Esophagus squamous epithelium (tissue), 5 donors: ENCODE measurements around the gene COL4A3. TPM values are rescaled to one million over a fixed set of nuclear protein-coding genes. Genes with fewer than 3 reads are reported as not detected.

Experiments used
- DNase-seq: peaks from one replicate; lab custom pipeline; 2025; lab: John Stamatoyannopoulos, UW
- H3K27ac ChIP-seq, 4 donors: fragments of 200-600 bp; sonication (generic); one replicate each; pipeline ENCODE4 v1.5.1; 2016 to 2019; ENCODE audit warnings: mild to moderate bottlenecking in 1 of 4
- H3K27me3 ChIP-seq, 4 donors: fragments of 200-600 bp; sonication (generic); 1 replicate in 3 of 4; 2 replicates in 1 of 4; pipeline versions ENCODE4 v1.5.1 to v1.6.0; 2017 to 2021; ENCODE audit warnings: antibody characterized with exemption in 1 of 4
- H3K36me3 ChIP-seq, 3 donors: fragments of 200-600 bp; sonication (generic); one replicate each; pipeline ENCODE4 v1.5.1; 2016 to 2019
- H3K4me1 ChIP-seq, 3 donors: fragments of 200-600 bp; sonication (generic); one replicate each; pipeline ENCODE4 v1.5.1; 2017 to 2019
- H3K4me3 ChIP-seq, 4 donors: fragments of 200-600 bp; sonication (generic); 1 replicate in 3 of 4; 2 replicates in 1 of 4; pipeline ENCODE4 v1.5.1; 2016 to 2019; ENCODE audit warnings: mild to moderate bottlenecking in 2 of 4, moderate library complexity in 1 of 4
- H3K9me3 ChIP-seq, 3 donors: fragments of 200-600 bp; sonication (generic); one replicate each; pipeline ENCODE4 v1.5.1; 2016 to 2019
- CTCF ChIP-seq, 6 experiments: fragments of 450-650 bp in 4 of 6; fragments of 200-600 bp in 2 of 6; sonication (generic) in 2 of 6; IDR thresholded peaks; one replicate each; pipeline ENCODE4 v1.5.1; 2016 to 2019; ENCODE audit warnings: antibody characterized with exemption in 6 of 6, mild to moderate bottlenecking in 4 of 6, moderate library complexity in 4 of 6
- POLR2A ChIP-seq, 4 donors: fragments of 450-650 bp; IDR thresholded peaks; one replicate each; pipeline ENCODE4 v1.6.1; 2017; ENCODE audit warnings: antibody characterized with exemption in 4 of 4, mild to moderate bottlenecking in 4 of 4, moderate library complexity in 3 of 4
- WGBS, 2 donors: methylation state at CpG; one replicate each; pipeline ENCODE4 v1.1.5; 2018; 5-methylcytosine and 5-hydroxymethylcytosine counted together
- intact Hi-C: fragments of 100-400 bp; cut with DNase I; formaldehyde crosslinking; loops from one replicate; pipeline ENCODE4 v1.15.0; 2022
- total RNA-seq, 4 donors: library from RNA; depleted of rRNA; stranded (reverse); fragments of >200 nt; gene quantifications; one replicate each; pipeline ENCODE4 v1.1.0, GENCODE V29; 2016
- donor health status: DM: yes; HTN: yes; CAD: no.

COL4A3 gene
- total RNA-seq, 4 donors from 2014 or later = 0.11 to 2.5 (median 0.38) TPM

DNA sequence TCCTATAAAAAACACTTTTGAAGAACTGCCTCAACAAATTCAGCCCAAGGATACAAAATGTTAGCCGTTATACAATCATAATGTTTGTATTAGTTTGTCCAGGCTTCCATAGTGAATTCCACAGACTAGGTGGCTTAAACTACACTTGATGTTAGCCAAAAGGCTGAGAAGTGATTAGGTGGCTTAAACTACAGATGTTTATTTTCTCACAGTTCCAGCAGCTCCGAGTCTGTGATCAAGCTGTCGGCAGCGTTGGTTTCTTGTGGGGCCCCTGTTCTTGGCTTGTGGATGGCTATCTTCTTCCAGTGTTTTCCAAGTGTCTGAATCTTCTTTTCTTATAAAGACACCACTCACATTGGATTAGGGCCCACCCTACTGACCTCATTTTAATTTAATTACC, 129.1 kb downstream of the COL4A3 start:
- Histone ChIP-seq H3K4me3 (no peak overlapping the region), H3K27me3 (no peaks in the 10 kb centered on the region), H3K27ac (no peak overlapping the region), H3K9me3 (no peaks in the 10 kb centered on the region), H3K4me1 (no peaks in the 10 kb centered on the region), H3K36me3 (no peaks in the 10 kb centered on the region)
- WGBS, 2 donors = 69 to 78% methylated on average over 4 of the region's 4 CpGs
- TF ChIP-seq CTCF (IDR thresholded peaks at IDR 0.05) = no peak
- no peak for TF ChIP-seq POLR2A (IDR thresholded peaks at IDR 0.05)
- no peak for DNase-seq
- intact Hi-C loops = no loop called here

- intact Hi-C loops = no loop called here
- Histone ChIP-seq H3K9me3 (no peaks in the 10 kb centered on the region), H3K4me3 (no peak overlapping the region), H3K27ac (no peak overlapping the region), H3K4me1 (no peaks in the 10 kb centered on the region), H3K27me3 (no peaks in the 10 kb centered on the region), H3K36me3 (no peaks in the 10 kb centered on the region)
- TF ChIP-seq POLR2A (IDR thresholded peaks at IDR 0.05) (no peak), CTCF (IDR thresholded peaks at IDR 0.05) (no peak)
- WGBS, 2 donors = 97 to 100% methylated on average over 4 of the region's 4 CpGs
- no peak for DNase-seq
Measured at GRCh38 chr2:227295806-227296205, 131.4 kb downstream of the COL4A3 start.

- WGBS, 2 donors = 60 to 66% methylated on average over 3 of the region's 3 CpGs
- Histone ChIP-seq H3K27me3 (no peaks in the 10 kb centered on the region), H3K4me1 (no peaks in the 10 kb centered on the region), H3K9me3 (no peaks in the 10 kb centered on the region), H3K27ac (no peak overlapping the region), H3K4me3 (no peak overlapping the region), H3K36me3 (no peaks in the 10 kb centered on the region)
- no peak for DNase-seq
- TF ChIP-seq CTCF (IDR thresholded peaks at IDR 0.05) = no peak
- no peak for TF ChIP-seq POLR2A (IDR thresholded peaks at IDR 0.05)
- intact Hi-C loops = no loop called here
Measured at GRCh38 chr2:227296671-227297405, 132.4 kb downstream of the COL4A3 start.

- no peaks in the 10 kb centered on the region for H3K4me1 ChIP-seq
- DNase-seq = no peak
- no peaks in the 10 kb centered on the region for H3K9me3 ChIP-seq
- intact Hi-C loops = no loop called here
- no peak overlapping the region for H3K27ac ChIP-seq
- TF ChIP-seq POLR2A (IDR thresholded peaks at IDR 0.05) (no peak), CTCF (IDR thresholded peaks at IDR 0.05) (no peak)
- H3K27me3 ChIP-seq = no peaks in the 10 kb centered on the region
- H3K36me3 ChIP-seq = no peaks in the 10 kb centered on the region
- no peak overlapping the region for H3K4me3 ChIP-seq
- WGBS, 2 donors = 48 to 53% methylated on average over 1 of the region's 1 CpG
Measured at GRCh38 chr2:227301523-227301922, 137.1 kb downstream of the COL4A3 start.

- Histone ChIP-seq H3K36me3 (no peaks in the 10 kb centered on the region), H3K27me3 (no peaks in the 10 kb centered on the region), H3K27ac (no peak overlapping the region), H3K9me3 (no peaks in the 10 kb centered on the region), H3K4me1 (peaks cover 0 to 6% (median 0%) of the 10 kb centered on the region in 3 donors), H3K4me3 (no peak overlapping the region)
- intact Hi-C loops = no loop called here
- TF ChIP-seq CTCF (IDR thresholded peaks at IDR 0.05) (no peak), POLR2A (IDR thresholded peaks at IDR 0.05) (no peak)
- 49 to 60% methylated on average over 4 of the region's 4 CpGs for WGBS, 2 donors
- DNase-seq = no peak
Measured at GRCh38 chr2:227308784-227309183, 144.4 kb downstream of the COL4A3 start.
